ENCODE results near the gene GPR107.

Gene GPR107

GRCh38 chr9:130110166-130110565 is 56.5 kb downstream of the GPR107 start:
- no peak for DNase-seq (ENCODE audit: low read depth in 2 of 2)

- DNase-seq (ENCODE audit: low read depth in 2 of 2), result no peak
Observed at GRCh38 chr9:130110596-130111021, 56.9 kb downstream of the GPR107 start.

GRCh38 chr9:130111786-130112537 is 58.3 kb downstream of the GPR107 start:
- DNase-seq (ENCODE audit: low read depth in 2 of 2), result no peak

GRCh38 chr9:130112538-130113151 is 58.9 kb downstream of the GPR107 start:
- no peak for DNase-seq (ENCODE audit: low read depth in 2 of 2)

GRCh38 chr9:130114741-130115140 is 61.0 kb downstream of the GPR107 start:
- no peak for DNase-seq (ENCODE audit: low read depth in 2 of 2)

GRCh38 chr9:130116346-130116745 is 62.6 kb downstream of the GPR107 start:
- DNase-seq (ENCODE audit: low read depth in 2 of 2), result no peak

- DNase-seq (ENCODE audit: low read depth in 2 of 2), result no peak
Observed at GRCh38 chr9:130117376-130117775, 63.7 kb downstream of the GPR107 start.

GRCh38 chr9:130117816-130118632 is 64.3 kb downstream of the GPR107 start:
- no peak for DNase-seq (ENCODE audit: low read depth in 2 of 2)

- DNase-seq (ENCODE audit: low read depth in 2 of 2), result no peak
Observed at GRCh38 chr9:130118841-130119518, 65.3 kb downstream of the GPR107 start.

- no peak for DNase-seq (ENCODE audit: low read depth in 2 of 2)
Observed at GRCh38 chr9:130119519-130120298, 66.0 kb downstream of the GPR107 start.

GRCh38 chr9:130120299-130120587 is 66.5 kb downstream of the GPR107 start:
- DNase-seq (ENCODE audit: low read depth in 2 of 2), result no peak

GRCh38 chr9:130120832-130121231 is 67.1 kb downstream of the GPR107 start:
- DNase-seq (ENCODE audit: low read depth in 2 of 2), result no peak

GRCh38 chr9:130122456-130122855 is 68.8 kb downstream of the GPR107 start:
- DNase-seq (ENCODE audit: low read depth in 2 of 2), result no peak

GRCh38 chr9:130124085-130124860 is 70.6 kb downstream of the GPR107 start:
- DNase-seq (ENCODE audit: low read depth in 2 of 2), result no peak

- DNase-seq (ENCODE audit: low read depth in 2 of 2), result no peak
Observed at GRCh38 chr9:130126721-130127433, 73.2 kb downstream of the GPR107 start.

GRCh38 chr9:130128251-130128650 is 74.5 kb downstream of the GPR107 start:
- DNase-seq (ENCODE audit: low read depth in 2 of 2), result peak; percentile 58 to 59

- peak; percentile 20 to 26 for DNase-seq (ENCODE audit: low read depth in 2 of 2)
Observed at GRCh38 chr9:130128733-130129431, 75.2 kb downstream of the GPR107 start.

GRCh38 chr9:130129432-130130061 is 75.8 kb downstream of the GPR107 start:
- no peak for DNase-seq (ENCODE audit: low read depth in 2 of 2)

GRCh38 chr9:130132746-130133145 is 79.0 kb downstream of the GPR107 start:
- no peak for DNase-seq (ENCODE audit: low read depth in 2 of 2)
